ENCODE results near the gene KIRREL2.

GRCh38 chr19:35816846-35817245 lies 39.9 kb upstream of the KIRREL2 start:
- TF ChIP-seq CTCF (IDR thresholded peaks at IDR 0.05; ENCODE audit: low read depth, low read length): no peak
- TF ChIP-seq EZH2phosphoT487 (IDR thresholded peaks at IDR 0.05; ENCODE audit: low read depth): no peak
